Right lung (tissue), 10 donors: ENCODE results near the gene FAM120C. TPM values are rescaled to one million over a fixed set of nuclear protein-coding genes. Genes with fewer than 3 reads are reported as not detected.

Source experiments
- DNase-seq, 2 donors: peaks; one replicate each; pipeline ENCODE4 v3.0.0-alpha.2; 2013
- long read RNA-seq, 8 donors: transcript quantifications; one replicate each; lab custom pipeline, GENCODE V29; 2026
- polyA plus RNA-seq, 5 donors: library from polyadenylated mRNA; unstranded; fragments of 120-200 nt; gene quantifications; one replicate each; pipeline versions ENCODE4 v1.2.1 to v1.2.3, GENCODE V29; 2013; ENCODE audit warnings: inconsistent platforms in 1 of 5, low replicate concordance in 1 of 5; ENCODE audit not compliant: insufficient read length in 5 of 5, insufficient read depth in 1 of 5

FAM120C gene, protein sequence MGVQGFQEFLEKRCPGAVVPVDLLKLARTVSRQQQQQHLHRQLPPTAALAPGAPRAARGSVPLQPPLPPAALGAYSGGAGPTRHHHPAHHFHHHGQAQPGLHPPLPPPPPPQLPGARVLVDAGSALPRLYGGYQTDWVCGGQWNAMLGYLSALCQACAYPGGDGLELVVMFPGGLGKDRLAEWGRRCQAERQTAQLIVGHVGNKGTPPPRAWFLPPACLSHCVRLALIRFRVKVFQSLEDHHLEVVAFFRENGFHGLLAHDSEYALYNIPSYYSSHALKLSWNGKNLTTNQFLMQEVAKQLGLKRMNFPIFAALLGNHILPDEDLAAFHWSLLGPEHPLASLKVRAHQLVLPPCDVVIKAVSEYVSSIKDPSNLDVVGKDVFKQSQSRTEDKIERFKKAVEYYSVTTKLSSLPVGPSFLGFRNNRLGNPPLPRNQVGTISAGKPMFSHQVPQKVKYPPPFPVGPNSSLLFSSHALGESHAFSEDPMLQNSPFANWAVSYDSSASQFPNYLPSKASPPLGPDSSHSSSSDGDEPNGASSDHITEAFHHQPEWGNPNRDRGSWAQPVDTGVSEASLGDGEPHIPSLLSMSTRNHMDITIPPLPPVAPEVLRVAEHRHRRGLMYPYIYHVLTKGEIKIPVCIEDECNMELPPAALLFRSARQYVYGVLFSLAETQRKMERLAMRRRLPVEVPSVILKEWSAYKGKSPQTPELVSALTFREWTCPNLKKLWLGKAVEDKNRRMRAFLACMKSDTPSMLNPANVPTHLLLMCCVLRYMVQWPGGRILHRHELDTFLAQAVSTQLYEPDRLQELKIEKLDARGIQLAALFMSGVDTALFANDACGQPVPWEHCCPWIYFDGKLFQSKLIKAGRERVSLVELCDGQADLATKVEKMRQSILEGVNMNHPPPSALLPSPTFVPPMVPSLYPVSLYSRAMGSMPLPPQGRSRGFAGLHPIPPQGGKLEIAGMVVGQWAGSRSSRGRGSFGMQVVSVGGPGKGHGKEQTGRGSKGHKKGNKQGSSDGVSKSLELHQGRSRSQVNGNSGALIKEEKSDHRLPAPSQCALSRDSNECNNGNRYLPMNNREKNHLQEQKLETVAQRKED
- 10 to 100 TPM in 3 of 5 donors, 1 to 10 TPM in 2; 8.2 to 11.5 (median 10.5) TPM for polyA plus RNA-seq
- long read RNA-seq, donor 1 = 0 reads
- long read RNA-seq, donor 2, partial matches to known transcripts = 0 of 3 reads
- long read RNA-seq, donor 2, other reads (novel, unspliced or antisense) = 0 of 3 reads
- long read RNA-seq, donor 3 = 0 reads
- long read RNA-seq, donor 4 = 0 reads
- long read RNA-seq, donor 5 = 0 reads
- long read RNA-seq, donor 6, partial matches to known transcripts = 0 of 1 reads
- long read RNA-seq, donor 6, other reads (novel, unspliced or antisense) = 0 of 1 reads
- long read RNA-seq, donor 7 = 0 reads
- long read RNA-seq, donor 8 = 0 reads

GRCh38 chrX:54182864-54183613, at the start of gene FAM120C:
FAM120C (minus strand) TSS chrX:54183254; CDS start chrX:54183198, 56 bp downstream.
- DNase-seq = peak; percentile 79 to 83

DNA sequence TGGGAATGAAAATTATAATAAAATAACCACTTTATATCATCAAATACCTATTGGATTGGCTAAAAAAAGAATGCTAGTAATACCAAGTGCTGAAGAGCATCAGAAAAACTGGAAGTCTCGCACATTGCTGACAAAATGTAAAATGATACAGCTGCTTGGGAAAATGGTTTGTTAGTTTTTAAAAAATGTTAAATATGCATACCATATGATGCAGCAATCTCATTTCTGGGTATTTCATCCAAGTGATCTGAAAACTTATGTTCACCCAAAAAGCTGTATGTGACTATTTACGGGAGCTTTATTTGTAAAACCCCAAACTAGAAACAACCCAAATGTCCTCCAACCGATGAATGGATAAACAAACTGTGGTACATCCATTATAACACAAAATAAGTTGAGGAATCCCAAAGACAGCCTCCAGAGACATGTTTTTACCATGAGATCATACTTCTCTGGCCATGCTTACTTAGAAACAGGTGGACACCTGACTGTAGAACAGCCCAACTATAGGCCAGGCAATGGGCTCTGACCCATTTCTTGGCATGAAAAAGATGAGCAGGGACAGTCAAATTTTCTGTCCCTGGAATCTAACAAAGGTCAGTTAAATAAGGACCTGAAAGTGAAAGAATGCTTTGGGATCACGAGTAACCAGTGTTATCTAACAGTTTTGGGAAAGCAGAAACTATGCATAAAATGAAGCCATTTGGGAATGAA, 47.5 kb upstream of the FAM120C start:
- no peak for DNase-seq

DNA sequence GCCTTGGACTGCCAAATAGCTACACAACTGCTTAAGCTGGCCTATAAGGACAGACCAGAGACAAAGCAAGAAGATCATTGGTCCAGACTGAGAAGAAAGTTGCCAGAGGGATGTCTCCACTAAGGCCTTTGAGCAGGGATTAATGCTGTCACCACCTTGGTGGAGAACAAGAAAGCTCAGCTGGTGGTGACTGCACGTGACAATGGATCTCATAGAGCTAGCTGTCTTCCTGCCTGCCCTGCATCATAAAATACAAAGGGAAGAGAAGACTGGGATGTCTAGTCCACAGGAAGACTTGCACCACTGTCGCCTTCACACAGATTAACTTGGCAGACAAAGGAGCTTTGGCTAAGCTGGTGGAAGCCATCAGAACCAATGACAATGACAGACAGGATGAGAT, 40.5 kb upstream of the FAM120C start:
- DNase-seq = no peak

DNA sequence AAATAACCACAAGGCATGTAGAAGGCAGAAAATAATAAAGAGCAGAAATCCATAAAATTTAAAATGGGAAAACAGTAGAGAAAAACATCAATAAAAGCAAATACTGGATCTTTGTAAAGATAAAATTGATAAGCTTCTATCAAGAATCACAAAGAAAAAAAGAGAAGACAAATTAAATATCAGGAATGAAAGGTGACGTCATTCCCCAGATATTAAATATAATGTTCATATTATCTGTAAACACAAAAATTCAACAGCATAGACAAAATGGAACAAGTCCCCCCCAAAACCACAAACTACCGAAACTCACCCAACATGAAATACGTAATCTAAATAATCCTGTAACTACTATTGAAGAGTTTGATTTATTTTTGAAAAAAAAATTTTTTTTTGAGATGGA, 30.5 kb upstream of the FAM120C start:
- no peak for DNase-seq

DNA sequence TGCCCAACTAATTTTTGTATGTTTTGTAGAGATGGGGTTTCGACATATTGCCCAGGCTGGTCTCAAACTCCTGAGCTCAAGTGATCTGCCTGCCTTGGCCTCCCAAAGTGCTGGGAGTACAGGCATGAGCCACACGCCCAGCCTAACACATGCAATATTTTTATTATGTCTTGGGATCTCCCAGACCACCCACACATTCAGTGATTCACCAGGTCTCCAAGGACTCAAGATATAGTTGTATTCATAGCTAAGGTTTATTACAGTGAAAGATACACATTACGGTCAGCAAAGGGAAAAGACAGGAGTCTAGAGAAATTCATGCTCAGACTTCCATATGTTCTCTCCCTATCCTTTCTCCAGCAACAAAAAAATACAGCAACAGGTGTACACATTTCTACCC, 25.5 kb upstream of the FAM120C start:
- DNase-seq = no peak

GRCh38 chrX:54198262-54198661, 15.2 kb upstream of the FAM120C start:
- DNase-seq = no peak

DNA sequence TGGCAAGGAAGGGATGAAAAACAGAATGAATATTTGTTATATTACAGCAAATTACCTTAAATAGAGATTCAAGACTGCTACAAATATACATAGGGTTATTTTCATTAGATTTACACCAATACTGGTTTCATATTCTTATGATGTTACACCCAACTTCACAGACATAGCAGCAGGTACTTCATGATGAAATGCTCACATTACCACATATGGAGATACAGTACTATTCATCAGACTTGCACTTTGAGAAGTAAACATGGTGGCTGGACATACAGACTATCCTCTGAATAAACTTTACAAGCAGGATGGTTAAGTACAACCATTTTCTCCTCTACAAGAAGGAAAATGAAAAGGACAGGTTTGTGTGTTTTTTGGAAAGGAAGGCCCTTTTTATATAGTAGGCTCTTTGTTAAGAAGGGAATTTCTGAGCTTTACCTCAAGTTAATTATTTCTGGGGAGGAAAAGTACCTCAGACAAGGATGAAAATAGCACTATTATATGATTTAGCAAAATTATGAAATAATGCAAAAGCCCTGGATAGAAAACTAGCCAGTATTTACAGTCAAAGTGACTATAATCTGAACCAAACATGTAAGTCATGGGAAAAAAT, 12.0 kb upstream of the FAM120C start:
- no peak for DNase-seq

GRCh38 chrX:54193085-54193821, 10.2 kb upstream of the FAM120C start:
- DNase-seq = no peak

DNA sequence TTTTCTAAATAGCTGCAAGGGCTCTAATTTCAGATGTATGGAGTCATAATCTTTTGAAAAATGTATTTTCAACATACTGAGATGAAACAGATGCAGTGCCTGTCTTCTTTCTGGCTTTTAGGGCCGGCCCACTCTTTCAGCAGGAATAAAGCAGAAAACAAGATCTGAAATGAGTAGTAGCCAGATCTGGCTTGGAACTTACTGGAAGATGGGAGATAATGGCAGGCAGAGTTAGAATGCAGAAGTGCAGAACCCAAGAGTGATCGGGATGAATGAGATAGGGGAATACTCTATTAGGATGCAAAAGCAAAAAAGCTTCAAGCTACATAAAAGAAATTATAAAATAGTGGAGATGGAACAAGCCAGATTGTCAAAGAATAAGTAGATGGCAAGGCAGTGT, 1.4 kb upstream of the FAM120C start:
- no peak for DNase-seq

DNA sequence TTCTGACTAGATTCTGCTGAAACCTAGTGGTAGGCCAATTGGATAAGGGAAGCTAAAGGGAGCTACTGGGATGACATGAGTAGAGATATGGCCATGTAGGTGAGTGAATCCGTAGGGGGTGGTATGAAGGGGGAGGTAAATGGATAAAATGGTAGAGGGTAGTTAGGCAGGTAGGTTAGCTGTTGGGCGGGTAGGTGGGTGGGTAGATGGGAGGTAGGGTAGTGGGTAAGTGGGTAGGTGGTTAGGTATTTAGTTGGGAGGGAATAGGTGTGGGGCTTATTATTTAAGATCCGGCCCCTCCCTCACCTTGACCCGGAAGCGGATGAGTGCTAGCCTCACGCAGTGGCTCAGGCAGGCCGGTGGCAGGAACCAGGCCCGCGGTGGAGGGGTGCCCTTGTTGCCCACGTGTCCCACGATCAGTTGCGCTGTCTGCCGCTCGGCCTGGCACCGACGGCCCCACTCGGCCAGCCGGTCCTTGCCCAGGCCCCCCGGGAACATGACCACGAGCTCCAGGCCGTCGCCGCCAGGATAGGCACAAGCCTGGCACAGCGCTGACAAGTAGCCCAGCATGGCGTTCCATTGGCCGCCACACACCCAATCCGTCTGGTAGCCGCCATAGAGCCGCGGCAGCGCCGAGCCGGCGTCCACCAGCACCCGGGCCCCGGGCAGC, 725 bp downstream of the FAM120C start:
- DNase-seq = peak in 1 of 2 donors; percentile 7

DNA sequence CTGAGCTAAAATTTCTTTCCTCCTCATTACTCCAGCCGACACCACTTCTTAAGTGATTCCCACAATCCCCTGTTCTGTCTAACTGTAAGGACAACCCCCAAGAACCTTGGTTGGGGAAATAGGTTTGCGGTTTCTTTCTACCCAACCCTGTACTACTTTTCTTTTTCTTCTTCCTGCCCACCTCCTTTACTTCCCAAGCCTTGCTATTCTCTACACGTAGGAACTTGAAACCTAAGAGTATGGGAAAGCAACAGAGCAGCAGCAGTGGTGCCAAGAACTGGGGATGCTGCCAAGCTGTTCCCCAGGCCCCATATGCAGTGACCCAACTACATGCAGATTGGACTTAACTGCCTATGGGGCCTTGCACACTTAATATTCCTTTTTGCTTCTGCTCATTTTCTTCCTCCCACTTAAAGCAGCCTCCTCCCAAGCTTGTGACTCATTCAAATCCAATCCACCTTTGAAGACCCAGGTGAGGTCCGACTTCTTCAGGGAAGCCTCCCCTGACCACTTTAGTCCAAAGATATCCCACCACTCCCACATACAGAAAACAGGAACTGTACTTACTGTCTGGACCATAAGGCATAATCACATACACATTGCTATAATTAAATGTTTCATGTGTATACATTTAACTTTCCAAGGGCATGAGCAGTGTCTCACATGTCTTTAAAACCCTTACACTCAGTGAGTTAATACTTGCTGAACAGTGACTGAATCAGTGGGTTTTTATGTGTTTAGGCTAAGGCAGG, 1.7 kb downstream of the FAM120C start:
- DNase-seq = peak in 1 of 2 donors; percentile 10

- DNase-seq = no peak
Measured at GRCh38 chrX:54180403-54180802, 2.7 kb downstream of the FAM120C start.

GRCh38 chrX:54178100-54178940, 4.7 kb downstream of the FAM120C start:
- DNase-seq = no peak

DNA sequence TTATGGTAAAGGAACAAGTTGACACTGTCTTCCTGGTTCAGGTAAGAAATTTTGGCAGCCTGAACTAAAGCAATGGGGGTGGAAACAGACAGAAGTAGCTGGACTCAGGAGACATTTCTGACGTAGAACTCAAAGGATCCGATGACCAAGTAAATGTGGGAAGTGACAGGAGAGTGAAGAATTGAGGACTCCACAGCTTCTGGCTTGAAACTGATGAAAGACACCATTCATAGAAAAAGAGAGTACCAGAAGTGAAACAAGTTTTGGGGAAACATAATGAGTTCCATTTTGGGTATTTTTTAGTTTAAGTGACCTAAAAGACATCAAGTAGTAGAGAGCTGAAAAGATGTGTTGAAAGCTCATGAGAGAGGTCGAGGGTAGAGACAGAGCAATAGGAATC, 5.7 kb downstream of the FAM120C start:
- DNase-seq = no peak

DNA sequence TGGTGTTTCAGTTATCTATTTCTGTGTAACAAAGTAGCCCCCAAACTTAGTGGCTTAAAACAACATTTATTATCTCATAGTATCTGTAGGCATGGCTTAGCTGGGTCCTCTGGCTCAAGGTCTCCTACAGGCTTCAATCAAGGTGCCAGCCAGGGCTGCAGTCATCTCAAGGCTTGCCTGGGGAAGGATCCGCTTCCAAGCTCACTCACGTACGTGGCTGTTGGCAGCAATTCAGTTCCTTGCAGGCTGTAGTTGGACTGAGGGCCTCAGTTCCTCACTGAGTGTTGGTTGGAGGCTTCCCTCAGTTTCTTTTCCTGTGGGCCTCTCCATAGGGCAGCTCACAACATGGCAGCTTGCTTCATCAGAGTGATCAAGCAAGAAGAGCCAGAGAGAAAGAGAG, 9.3 kb downstream of the FAM120C start:
- DNase-seq = no peak

GRCh38 chrX:54172455-54172854, 10.6 kb downstream of the FAM120C start:
- DNase-seq = no peak
